GM12878 (cell line): ENCODE measurements around the gene NPEPPS. TPM values are rescaled to one million over a fixed set of nuclear protein-coding genes. Genes with fewer than 3 reads are reported as not detected.

Experiments
- BACH1 ChIP-seq: fragments of 450-650 bp; IDR thresholded peaks from 2 replicates; pipeline ENCODE4 v1.6.1; 2017; ENCODE audit warnings: mild to moderate bottlenecking, borderline replicate concordance
- BHLHE40 ChIP-seq, 2 experiments: fragments of 450-650 bp in 1 of 2; IDR thresholded peaks; 2 replicates each; pipeline ENCODE4 v1.6.1; 2011 to 2017; ENCODE audit warnings: low read depth in 2 of 2, borderline replicate concordance in 1 of 2, improper control_type of control experiment in 1 of 2, low read length in 1 of 2, mild to moderate bottlenecking in 1 of 2
- CEBPZ ChIP-seq: fragments of 150-350 bp; IDR thresholded peaks from 2 replicates; pipeline ENCODE4 v1.6.1; 2016; ENCODE audit warnings: low read depth, low read length
- EED ChIP-seq: sonication (generic); IDR thresholded peaks from 2 replicates; pipeline ENCODE4 v1.6.1; 2016; ENCODE audit warnings: antibody characterized with exemption, low read depth
- IKZF1 ChIP-seq: fragments of 450-650 bp; conservative IDR thresholded peaks from 2 replicates; pipeline ENCODE4 v1.6.1; 2017; ENCODE audit warnings: antibody characterized with exemption, mild to moderate bottlenecking
- IRF4 ChIP-seq: IDR thresholded peaks from 2 replicates; pipeline ENCODE4 v1.6.1; 2011; ENCODE audit warnings: low read depth, low read length
- MEF2B ChIP-seq: fragments of 450-650 bp; IDR thresholded peaks from 2 replicates; pipeline ENCODE4 v1.6.1; 2018; ENCODE audit warnings: mild to moderate bottlenecking, moderate library complexity; ENCODE audit not compliant: partially characterized antibody, poor library complexity, severe bottlenecking
- MTA3 ChIP-seq: IDR thresholded peaks from 2 replicates; pipeline ENCODE4 v1.6.1; 2012; ENCODE audit warnings: low read length, inconsistent platforms, borderline replicate concordance
- NFIC ChIP-seq: IDR thresholded peaks from 2 replicates; pipeline ENCODE4 v1.6.1; 2012; ENCODE audit warnings: low read depth, mild to moderate bottlenecking, inconsistent platforms, low read length, moderate library complexity
- POLR2A ChIP-seq: IDR thresholded peaks from 2 replicates; pipeline ENCODE4 v1.6.1; 2011; ENCODE audit warnings: low read depth, mild to moderate bottlenecking, low read length
- PRDM15 ChIP-seq: fragments of 450-650 bp; formaldehyde crosslinking; IDR thresholded peaks from 2 replicates; pipeline ENCODE4 v1.4.0; 2020; ENCODE audit warnings: mild to moderate bottlenecking, moderate library complexity
- RB1 ChIP-seq: fragments of 450-650 bp; formaldehyde crosslinking; IDR thresholded peaks from 2 replicates; pipeline ENCODE4 v1.6.1; 2017; ENCODE audit warnings: mild to moderate bottlenecking, borderline replicate concordance
- SMAD5 ChIP-seq: IDR thresholded peaks from 2 replicates; pipeline ENCODE4 v1.6.1; 2016; ENCODE audit warnings: antibody characterized with exemption, low read depth
- STAT3 ChIP-seq: IDR thresholded peaks from 2 replicates; pipeline ENCODE4 v1.6.1; 2011; ENCODE audit warnings: low read depth, low read length, improper control_type of control experiment
- SUZ12 ChIP-seq: fragments of 200-600 bp; sonication (generic); IDR thresholded peaks from one replicate; pipeline ENCODE4 v1.6.1; 2018; ENCODE audit warnings: antibody characterized with exemption, mild to moderate bottlenecking; ENCODE audit not compliant: unreplicated experiment
- TAF1 ChIP-seq: IDR thresholded peaks from 2 replicates; pipeline ENCODE4 v1.6.1; 2011; ENCODE audit warnings: mild to moderate bottlenecking, low read depth, low read length, borderline replicate concordance
- TCF7 ChIP-seq: IDR thresholded peaks from 2 replicates; pipeline ENCODE4 v1.6.1; 2014; ENCODE audit warnings: antibody characterized with exemption, borderline replicate concordance
- ZNF687 ChIP-seq: fragments of 450-650 bp; IDR thresholded peaks from 2 replicates; pipeline ENCODE4 v1.6.1; 2017; ENCODE audit warnings: mild to moderate bottlenecking, moderate library complexity
- polyA plus RNA-seq, 11 experiments: library from polyadenylated mRNA; depleted of rRNA in 4 of 11; unstranded in 6 of 11; stranded (reverse) in 5 of 11; fragments of >200 nt; fragmentation: Nextera tagmentation in 4 of 11; fragmentation: Illumina TruSeq in 1 of 11; extraction: Ambion mirVana in 4 of 11; extraction: Trizol in 1 of 11; gene quantifications; 1 replicate in 1 of 11; 2 replicates in 10 of 11; pipeline versions ENCODE4 v1.2.1 to v1.2.3, GENCODE V29; 2011 to 2016; ENCODE audit warnings: inconsistent platforms in 2 of 11, missing spikeins in 2 of 11, low read depth in 1 of 11
- total RNA-seq, 4 experiments: library from RNA; depleted of rRNA in 3 of 4; stranded (reverse); fragments of >200 nt in 3 of 4; fragmentation: Illumina TruSeq in 1 of 4; extraction: Trizol in 1 of 4; gene quantifications; 2 replicates each; pipeline versions ENCODE4 v1.2.1 to v1.2.3, GENCODE V29; 2013 to 2021

NPEPPS gene
- total and polyA plus RNA-seq, 10 of the 15 experiments (the other 5 are each of a cell fraction or from before 2014, with no cell fraction given): 25.8 to 214 (median 64.6) TPM

GRCh38 chr17:47650525-47651522 lies 119.9 kb downstream of the NPEPPS start (continued):
- TF ChIP-seq ZNF687: no peak
- peak; percentile 58; the same call in 1 of the 2 replicates for TF ChIP-seq RB1
- TF ChIP-seq POLR2A: peak; percentile 1; the same call in 1 of the 2 replicates
- no peak for TF ChIP-seq NFIC
- TF ChIP-seq TCF7: no peak
- TF ChIP-seq MTA3: no peak
- no peak for TF ChIP-seq BACH1
- no peak for TF ChIP-seq IRF4
- TF ChIP-seq TAF1: peak; percentile 24; the same call in 1 of the 2 replicates
- no peak for TF ChIP-seq EED
- peak in 1 of 2 experiments; percentile 36; a peak in 1 of 4 replicates for TF ChIP-seq BHLHE40 (IDR thresholded peaks at IDR 0.05; ENCODE audit: borderline replicate concordance in 1 of 2, low read depth in 2 of 2, low read length in 1 of 2)
- TF ChIP-seq CEBPZ: no peak
- TF ChIP-seq IKZF1: 0 out of 2 replicates have a peak, but pooled peaks have one; percentile 38
- no peak for TF ChIP-seq SMAD5
- TF ChIP-seq MEF2B: no peak
- TF ChIP-seq STAT3: no peak
- no peak for TF ChIP-seq PRDM15 (CRISPR knock-in tag)
- no peak for TF ChIP-seq SUZ12
